VCaP (cell line): ENCODE measurements around the gene MZB1.

Experiments used
- H3K27ac ChIP-seq: fragments of 450-650 bp; 2 replicates; pipeline ENCODE4 v1.5.1; 2017
- TF ChIP-seq, protein P1 (sequence below): fragments of 450-650 bp; conservative IDR thresholded peaks from 2 replicates; pipeline ENCODE4 v1.5.1; 2017; ENCODE audit warnings: mild to moderate bottlenecking, moderate library complexity

Gene MZB1

DNA sequence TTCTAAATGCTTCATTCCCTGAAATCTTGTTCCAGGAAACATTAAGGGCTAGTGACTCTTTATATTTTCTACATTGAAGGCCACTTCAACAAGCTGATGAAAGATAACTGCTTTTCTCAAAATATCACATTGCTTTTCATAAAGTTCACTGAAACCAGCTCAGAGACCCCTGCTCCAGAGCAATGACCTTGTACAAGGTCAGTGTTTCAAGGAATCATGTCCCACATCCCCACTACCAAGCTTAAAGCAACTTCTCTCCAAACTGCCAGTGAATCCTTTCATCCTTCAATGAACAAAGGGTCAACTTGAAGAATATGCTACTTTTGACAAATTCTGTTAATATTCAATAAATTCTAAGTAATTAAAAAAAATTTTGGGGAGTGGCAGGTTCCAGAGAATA is 26.2 kb upstream of the MZB1 start:
- TF ChIP-seq, protein P1, sequence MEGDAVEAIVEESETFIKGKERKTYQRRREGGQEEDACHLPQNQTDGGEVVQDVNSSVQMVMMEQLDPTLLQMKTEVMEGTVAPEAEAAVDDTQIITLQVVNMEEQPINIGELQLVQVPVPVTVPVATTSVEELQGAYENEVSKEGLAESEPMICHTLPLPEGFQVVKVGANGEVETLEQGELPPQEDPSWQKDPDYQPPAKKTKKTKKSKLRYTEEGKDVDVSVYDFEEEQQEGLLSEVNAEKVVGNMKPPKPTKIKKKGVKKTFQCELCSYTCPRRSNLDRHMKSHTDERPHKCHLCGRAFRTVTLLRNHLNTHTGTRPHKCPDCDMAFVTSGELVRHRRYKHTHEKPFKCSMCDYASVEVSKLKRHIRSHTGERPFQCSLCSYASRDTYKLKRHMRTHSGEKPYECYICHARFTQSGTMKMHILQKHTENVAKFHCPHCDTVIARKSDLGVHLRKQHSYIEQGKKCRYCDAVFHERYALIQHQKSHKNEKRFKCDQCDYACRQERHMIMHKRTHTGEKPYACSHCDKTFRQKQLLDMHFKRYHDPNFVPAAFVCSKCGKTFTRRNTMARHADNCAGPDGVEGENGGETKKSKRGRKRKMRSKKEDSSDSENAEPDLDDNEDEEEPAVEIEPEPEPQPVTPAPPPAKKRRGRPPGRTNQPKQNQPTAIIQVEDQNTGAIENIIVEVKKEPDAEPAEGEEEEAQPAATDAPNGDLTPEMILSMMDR: no peak
- no peak overlapping the region for H3K27ac ChIP-seq

DNA sequence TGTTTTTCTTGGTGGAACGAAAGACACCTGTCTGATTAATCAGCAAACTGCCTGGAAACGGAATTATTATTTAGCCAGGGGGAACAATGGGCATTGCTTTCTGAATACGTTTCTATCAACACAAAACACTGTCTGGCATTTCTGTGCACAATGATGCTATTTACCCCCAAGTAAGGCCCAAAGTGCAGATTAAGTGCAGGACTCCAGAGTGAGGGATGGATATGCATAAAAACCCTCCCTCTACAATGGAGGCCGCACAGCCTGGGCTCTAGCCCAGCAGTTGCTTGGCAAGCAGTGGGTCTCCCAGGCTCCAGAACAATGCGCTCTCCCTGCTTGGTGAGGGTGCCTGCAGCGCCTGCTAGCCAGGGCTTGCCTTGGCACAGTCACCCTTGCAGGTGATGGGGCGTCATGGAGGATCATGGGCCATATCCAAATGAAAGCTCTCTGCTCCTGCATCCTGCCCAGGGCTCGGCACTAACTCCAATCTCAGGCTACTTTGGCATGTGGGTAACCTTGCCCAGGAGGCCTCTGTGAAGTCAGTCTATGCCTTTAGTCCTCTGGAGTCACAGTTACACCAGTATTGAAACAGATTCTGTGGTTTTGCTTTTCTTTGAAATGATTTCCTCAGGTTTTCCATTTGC is 25.6 kb upstream of the MZB1 start:
- TF ChIP-seq, protein P1: no peak
- H3K27ac ChIP-seq: no peak overlapping the region

DNA sequence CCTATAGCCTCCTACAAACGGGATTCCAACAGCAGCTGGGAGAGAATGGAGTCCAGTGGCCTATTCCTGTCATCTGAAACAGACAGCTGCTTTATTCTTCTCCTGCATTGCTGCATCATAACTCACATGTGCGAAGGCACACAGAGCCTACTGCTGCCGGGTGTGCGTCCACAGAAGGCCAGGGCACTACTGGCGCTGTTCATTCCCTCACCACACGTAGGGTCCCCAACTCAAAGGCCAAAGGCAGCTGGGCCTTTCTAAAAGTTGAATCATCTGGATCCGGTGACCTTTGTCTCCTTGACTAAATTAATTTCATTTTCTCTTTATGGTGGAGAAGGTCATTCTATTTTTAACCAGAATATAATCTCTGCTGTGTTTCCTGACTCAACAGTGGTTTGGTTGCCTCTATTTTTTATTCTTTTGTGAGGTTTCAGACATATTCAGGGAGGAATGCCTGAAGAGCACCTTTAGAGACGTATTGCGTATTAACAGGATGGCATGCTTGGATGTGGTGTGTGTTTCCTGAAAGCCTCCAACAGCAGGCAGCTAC is 24.9 kb upstream of the MZB1 start:
- TF ChIP-seq, protein P1: no peak
- no peak overlapping the region for H3K27ac ChIP-seq

DNA sequence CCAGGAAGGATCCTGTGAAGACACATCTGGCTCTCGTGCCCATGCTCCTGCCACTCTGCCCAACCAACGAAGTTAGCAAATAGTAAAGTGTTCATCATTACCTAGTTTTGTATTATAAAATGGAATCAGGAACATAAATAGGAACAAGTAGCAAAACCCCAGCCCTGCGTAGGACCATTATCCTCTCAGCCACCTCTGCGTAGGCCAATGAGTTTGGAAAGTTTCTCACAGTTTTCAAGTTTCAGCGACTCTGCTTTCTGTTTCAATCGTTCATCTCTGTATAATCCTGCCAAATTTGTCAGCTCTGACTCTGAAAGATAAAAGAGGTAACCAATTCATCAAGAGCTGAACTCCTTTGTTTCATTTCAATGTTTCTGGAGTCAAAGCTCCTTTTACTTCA is 24.2 kb upstream of the MZB1 start:
- no peak overlapping the region for H3K27ac ChIP-seq
- TF ChIP-seq, protein P1: no peak

DNA sequence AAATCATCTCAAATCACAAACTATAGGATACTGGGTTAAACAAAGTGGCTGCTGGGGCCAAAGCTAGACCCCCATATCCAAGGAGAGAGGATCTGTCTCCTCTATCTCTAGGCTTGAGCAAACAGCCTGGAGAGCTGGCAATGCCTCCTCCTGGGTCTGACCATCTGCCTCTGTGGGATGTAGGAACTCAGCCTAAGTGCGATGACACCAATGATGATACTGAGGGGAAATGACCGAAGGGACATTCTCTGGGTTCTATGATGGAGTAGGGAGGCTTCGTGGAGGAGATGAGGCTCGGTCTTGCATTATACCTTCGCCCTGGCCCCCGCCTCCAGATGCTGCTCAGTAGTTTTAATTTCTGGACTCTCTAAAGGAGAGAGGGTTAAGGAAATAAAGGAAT is 23.4 kb upstream of the MZB1 start:
- TF ChIP-seq, protein P1: no peak
- H3K27ac ChIP-seq: no peak overlapping the region

DNA sequence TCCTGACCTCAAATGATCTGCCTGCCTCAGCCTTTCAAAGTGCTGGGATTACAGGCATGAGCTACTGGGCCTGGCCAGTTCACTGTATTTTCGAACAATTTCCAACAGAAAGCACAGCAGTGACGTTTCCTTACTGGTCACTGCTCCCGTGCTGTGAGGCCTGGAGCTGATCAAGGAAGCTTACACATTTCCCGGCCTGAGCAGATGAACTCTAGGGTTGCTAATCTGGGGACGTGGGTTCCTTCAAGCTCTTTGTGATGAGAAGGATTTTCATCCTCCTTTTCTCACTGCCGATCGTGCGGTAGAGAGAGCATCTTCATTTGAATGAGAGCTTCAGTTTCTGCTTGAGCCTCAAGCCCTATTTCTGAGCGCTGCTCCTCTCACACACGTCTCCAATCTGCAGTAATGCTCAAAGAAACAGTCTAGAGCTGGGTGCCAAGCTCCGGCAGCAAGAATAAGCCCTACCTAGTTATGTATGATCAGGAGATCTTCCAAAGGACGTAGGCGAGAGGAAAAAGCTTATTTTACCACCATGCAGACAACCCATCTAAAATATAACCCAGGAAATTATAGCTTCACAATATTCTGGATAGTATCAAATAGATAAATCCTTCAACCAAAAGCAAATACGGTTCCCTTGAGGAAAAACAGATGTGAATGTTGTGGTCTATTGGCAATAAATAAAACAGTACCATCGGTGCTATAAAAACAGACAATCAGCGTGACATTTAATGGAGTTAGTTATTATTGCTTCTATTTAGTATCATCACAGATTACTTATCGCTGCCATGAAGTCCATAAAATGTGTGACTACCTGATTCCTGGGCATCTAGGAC is 21.5 kb upstream of the MZB1 start:
- H3K27ac ChIP-seq: no peak overlapping the region
- TF ChIP-seq, protein P1: no peak
